Measurements from ENCODE around the gene TAB3.

- TF ChIP-seq CTCF (IDR thresholded peaks at IDR 0.05): no peak
- no peak for TF ChIP-seq POLR2A (IDR thresholded peaks at IDR 0.05)
- no peak for TF ChIP-seq EP300 (IDR thresholded peaks at IDR 0.05)
Measured at GRCh38 chrX:30931920-30932319, 42.9 kb upstream of the TAB3 start.
